Measurements from ENCODE around the gene HOXC12. TPM values are rescaled to one million over a fixed set of nuclear protein-coding genes. Genes with fewer than 3 reads are reported as not detected.

Gene HOXC12
- total RNA-seq, 2 experiments from 2014 or later = not detected

DNA sequence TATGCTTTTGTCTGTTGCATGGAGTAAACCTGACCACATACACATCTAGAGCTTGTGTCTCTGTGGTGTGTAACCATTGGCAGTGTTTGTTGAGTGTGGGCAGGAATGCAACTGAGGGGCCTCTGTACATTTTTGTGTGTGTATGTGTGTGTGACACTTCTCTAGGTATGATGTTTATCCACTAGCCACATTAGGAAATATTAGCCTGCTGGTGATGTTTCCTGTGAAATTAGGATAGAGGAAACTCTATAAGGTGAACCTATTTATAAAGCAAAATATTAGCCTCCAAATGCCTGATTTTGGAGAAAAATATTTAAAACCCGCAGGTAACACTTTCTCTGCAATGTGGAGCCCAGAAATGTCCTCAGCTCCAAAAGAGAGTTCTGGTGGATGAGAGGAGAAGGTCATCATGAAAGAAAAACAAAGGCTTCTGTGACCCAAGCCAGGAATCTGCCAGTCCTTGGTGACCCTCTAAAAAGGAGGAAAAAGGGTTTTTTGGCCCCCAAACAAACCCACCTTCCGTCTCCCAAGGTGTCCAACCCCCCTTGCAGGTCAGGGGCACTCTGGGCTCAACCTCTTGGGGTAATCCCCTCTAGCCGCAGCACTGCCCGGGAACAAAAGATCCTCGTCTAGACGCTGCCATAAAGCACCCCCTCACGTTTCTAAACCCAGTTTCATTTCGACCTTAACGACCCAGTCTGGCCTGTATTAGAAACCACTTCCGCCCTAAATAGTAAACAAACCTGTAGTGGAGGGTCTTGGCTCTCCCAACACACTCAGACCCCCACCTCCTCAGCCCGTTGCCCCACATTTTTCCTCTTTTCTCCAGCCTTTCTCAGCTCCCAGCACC, 23.1 kb downstream of the HOXC12 start:
- Mint-ChIP-seq H3K27me3 (ENCODE audit: low read depth) (peaks cover 83% of the 10 kb centered on the region), H3K9me3 (peaks cover 2% of the 10 kb centered on the region), H3K4me3 (no peak overlapping the region), H3K4me1 (ENCODE audit: low read depth) (peaks cover 20% of the 10 kb centered on the region), H3K36me3 (ENCODE audit: low read depth) (peaks cover 6% of the 10 kb centered on the region), H3K27ac (no peak overlapping the region)
- no peak for DNase-seq
- intact Hi-C loops (cut with micrococcal nuclease) = no loop called here
- CTCF ChIA-PET = interaction anchor here (0.7 kb wide), 1 partner anchor 24 kb away, joined by 4 read pairs; no protein-coding TSS in a partner anchor

DNA sequence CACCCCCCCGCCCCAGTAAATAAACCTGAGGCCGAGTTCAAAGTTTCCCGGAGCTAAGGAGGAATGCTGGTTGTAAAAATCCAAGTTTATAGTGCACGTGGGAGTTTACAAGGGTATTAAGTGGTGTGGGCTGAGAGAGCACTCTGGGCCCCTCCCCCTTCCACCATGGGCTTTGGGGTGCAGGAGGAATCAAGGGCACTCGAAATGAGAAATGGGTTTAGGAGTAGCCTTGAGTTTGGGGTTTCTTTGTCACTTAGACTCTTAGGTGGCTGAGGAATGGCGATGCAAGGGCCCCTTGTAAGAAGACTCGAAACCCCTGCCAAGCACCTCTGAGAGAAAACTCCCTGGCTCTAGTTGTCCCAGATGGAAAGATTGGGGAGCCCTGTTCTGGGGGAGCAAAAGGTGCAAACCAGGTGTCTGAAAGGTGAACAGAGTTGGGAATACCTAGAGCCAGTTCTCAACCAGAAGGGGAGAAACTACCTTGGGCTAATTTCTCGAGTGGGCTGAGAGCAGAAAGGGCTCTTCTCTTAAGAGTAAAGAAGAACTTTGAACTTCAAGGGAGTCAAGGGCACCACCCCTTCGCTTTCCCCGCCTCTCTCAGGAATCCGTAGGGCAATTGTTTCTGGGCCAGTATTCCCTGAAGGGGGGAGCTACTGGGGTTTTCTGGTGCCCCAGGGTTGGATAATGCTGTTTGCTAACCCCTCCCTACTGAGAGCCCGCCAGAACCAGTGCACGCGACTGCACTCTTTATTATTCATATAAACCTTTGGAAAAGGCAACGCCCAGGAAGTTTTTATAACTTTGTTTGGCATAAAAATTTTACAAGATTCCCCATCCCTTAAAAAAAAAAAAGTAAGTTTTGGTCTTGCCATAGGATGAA, 24.0 kb downstream of the HOXC12 start:
- DNase-seq = no peak
- intact Hi-C loops (cut with micrococcal nuclease) = no loop called here
- Mint-ChIP-seq H3K4me1 (ENCODE audit: low read depth) (peaks cover 14% of the 10 kb centered on the region), H3K27me3 (ENCODE audit: low read depth) (peaks cover 85% of the 10 kb centered on the region), H3K36me3 (ENCODE audit: low read depth) (peaks cover 1% of the 10 kb centered on the region), H3K27ac (no peak overlapping the region), H3K4me3 (no peak overlapping the region), H3K9me3 (no peaks in the 10 kb centered on the region)
- CTCF ChIA-PET = no interaction called here

DNA sequence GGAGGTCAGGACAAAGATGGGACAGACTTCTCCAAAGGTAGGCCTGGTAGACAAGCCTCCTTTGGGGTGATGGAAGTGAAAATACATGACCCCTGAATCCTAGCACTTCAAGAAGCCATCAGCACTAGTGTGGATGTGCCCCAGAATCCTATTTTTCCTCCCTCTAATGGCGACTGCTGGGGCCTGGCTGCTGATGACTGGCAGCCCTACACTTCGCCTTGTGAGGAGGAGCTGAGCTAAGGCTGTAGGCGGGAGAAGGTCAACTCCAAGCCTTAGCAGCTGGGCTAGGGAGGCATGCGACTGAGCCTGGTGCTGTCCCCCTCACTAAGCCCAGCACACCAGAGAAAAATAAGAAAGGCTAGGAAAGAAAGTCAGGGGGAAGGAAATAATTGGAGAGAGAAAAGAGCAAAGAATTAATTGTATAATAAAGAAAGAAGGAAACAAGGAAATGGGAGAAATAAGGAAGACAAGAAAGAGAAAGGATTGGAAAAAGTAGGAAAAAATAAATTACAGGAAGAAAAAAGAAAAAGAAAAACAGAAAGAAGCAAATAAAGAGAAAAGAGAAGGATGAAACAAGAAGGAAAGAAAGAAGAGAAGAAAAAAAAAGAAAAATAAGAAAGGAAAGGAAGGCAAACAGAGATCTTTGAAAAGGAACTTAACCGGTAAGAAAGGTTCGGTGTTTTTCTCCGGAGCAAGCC, 25.6 kb downstream of the HOXC12 start:
- Mint-ChIP-seq H3K4me3 (no peak overlapping the region), H3K27me3 (ENCODE audit: low read depth) (peaks cover 89% of the 10 kb centered on the region), H3K27ac (no peak overlapping the region), H3K4me1 (ENCODE audit: low read depth) (peaks cover 11% of the 10 kb centered on the region), H3K9me3 (no peaks in the 10 kb centered on the region), H3K36me3 (ENCODE audit: low read depth) (peaks cover 1% of the 10 kb centered on the region)
- DNase-seq = no peak
- intact Hi-C loops (cut with micrococcal nuclease) = no loop called here
- CTCF ChIA-PET = no interaction called here

DNA sequence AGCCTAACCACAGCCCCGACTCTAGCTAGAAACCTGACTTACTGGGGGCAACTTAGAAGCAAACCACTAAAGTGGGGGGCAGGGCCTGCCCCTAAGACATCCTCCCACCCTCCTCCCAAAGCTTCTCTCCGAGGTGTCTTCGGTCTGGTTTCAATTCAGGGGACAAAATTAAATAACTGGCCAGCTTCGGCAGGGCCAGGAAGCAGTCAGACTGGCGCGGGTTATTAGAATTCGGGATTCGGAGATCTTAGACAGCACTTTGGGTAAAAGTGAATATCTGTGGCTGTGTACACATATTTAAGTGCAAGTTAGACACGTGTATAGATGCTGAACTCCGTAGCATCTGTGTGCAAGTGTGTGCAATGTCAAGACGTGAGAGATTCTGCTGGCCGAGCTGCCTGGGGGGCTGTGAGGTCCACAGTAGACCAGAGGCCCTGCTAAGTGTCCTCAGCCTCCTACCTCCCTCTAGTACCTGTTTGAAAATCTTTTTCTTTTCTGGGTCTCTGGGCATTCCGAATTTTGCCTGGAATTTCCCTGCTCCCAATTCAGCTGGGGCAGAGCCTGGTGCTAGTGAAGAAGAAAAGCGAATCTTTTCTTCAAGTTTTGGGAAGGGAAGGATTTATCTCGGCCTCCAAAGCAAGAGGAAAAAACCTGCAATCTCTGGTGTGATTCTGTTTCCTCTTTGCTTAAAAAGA, 26.2 kb downstream of the HOXC12 start:
- no peak overlapping the region for H3K27ac Mint-ChIP-seq
- intact Hi-C loops (cut with micrococcal nuclease) = no loop called here
- H3K27me3 Mint-ChIP-seq (ENCODE audit: low read depth) = peaks cover 88% of the 10 kb centered on the region
- no peaks in the 10 kb centered on the region for H3K36me3 Mint-ChIP-seq (ENCODE audit: low read depth)
- DNase-seq = no peak
- H3K4me3 Mint-ChIP-seq = no peak overlapping the region
- H3K4me1 Mint-ChIP-seq (ENCODE audit: low read depth) = peaks cover 10% of the 10 kb centered on the region
- CTCF ChIA-PET = no interaction called here
- H3K9me3 Mint-ChIP-seq = no peaks in the 10 kb centered on the region

DNA sequence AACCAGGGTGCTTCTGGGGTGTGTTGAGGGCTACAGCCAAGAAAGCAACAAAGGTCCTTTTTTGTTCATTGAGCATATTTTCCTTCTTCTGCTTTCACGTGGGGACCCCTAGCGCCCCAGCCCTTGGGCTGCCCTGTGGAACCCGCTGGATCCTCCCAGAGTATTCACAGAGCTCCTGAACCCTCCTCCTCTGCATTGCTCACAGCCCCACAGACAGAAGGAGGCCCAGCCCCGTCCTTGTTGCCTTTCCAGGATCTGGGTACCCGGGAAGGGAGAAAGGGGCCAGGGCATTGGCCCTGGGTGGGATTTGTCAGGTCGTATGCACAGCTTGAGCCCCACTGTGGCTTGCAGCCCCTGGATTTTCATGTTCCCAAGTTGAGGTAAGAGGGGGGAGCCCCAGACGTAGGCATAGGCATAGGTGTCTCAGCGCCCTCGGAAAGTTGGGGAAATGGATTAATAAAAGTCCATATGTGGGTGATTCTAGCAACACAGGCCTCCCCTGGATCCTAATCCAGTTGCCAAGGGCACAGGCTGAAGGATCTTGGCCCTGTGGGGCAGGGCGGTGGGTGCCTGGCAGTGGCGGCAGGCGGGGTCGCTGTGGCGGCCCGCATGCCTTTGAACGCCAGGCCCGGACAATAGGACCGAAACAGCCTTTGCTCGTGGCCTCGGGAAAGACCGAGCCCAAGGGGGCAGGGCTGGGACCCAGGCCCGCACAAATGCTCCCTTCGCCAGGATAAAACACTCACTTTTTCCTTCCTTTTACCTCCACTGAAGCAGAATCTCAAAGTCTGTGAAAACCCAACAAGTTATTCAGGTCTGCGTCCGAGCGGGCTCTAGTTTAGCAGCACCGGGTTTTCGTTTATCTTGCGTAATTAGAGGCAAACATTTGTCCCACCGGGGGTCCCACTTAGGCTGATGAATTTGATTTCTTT, 27.2 kb downstream of the HOXC12 start:
- H3K27me3 Mint-ChIP-seq (ENCODE audit: low read depth) = peaks cover 90% of the 10 kb centered on the region
- intact Hi-C loops (cut with micrococcal nuclease) = no loop called here
- CTCF ChIA-PET = no interaction called here
- no peak for DNase-seq
- no peaks in the 10 kb centered on the region for H3K36me3 Mint-ChIP-seq (ENCODE audit: low read depth)
- no peaks in the 10 kb centered on the region for H3K9me3 Mint-ChIP-seq
- peaks cover 13% of the 10 kb centered on the region for H3K4me1 Mint-ChIP-seq (ENCODE audit: low read depth)
- no peak overlapping the region for H3K27ac Mint-ChIP-seq
- H3K4me3 Mint-ChIP-seq = no peak overlapping the region

DNA sequence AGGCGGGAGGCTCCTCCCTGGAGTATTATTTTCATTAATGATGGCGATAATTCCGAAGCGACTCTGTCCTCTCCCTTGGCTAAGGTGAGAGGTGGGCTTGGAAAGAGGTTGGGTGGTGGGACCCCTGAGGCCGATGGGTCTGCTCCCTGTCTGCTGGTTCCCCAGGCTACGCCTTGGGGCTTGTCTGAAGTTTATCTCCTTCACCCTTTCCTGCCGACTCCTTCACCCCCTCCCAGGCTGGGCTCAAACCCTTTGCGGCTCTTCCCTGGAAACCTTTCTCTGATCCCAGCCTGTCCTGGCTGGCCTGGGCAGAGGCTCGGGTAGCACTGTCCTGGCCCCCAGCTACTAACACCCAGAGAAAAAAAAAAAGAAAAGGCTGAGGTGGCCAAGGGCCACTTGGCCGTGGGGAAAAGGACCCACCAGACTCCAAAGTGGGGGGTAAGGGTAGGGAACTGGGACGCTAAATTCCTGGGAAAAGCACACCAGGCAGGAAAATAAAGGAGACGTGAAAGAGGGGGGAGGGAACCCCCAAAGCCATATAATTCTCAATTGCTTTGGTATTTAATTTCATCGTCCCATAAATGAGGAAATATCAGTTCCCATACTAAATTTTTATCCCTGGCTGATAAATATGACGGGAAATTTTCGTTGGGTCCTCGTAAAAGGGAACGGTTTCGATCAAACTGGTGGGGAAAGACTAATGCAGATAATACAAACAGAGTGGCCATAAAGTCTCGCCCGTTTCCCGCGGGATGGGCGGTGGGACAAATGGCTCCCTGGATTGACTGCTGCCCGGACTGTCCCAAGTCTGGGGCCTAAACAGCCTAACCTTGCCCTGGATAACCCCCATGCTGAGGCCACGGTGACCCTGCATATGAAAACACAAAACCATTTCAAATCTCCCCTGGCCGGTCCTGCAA, 28.2 kb downstream of the HOXC12 start:
- Mint-ChIP-seq H3K4me3 (no peak overlapping the region), H3K9me3 (no peaks in the 10 kb centered on the region), H3K36me3 (ENCODE audit: low read depth) (no peaks in the 10 kb centered on the region), H3K27me3 (ENCODE audit: low read depth) (peaks cover 90% of the 10 kb centered on the region), H3K4me1 (ENCODE audit: low read depth) (peaks cover 13% of the 10 kb centered on the region), H3K27ac (no peak overlapping the region)
- CTCF ChIA-PET = no interaction called here
- no peak for DNase-seq
- intact Hi-C loops (cut with micrococcal nuclease) = no loop called here

DNA sequence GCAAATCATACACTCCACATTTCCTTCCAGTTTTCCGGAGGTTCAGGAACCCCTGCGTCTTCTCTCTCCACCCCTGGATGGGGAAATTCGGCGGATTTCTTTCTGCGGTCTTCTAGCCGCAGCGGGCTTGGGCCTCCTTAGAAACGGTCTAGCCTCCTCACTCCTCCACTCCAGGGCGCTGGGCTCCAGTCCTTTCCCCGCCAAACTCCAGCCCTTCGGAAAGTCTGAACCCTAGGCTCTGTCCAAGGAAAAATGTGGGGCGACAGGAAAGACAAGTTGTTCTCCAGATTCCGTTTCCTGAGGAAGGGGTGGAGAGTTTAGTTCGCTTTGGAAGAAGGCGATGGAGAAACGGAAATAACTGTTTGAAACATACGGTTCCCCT, 28.9 kb downstream of the HOXC12 start:
- Mint-ChIP-seq H3K4me1 (ENCODE audit: low read depth) (peaks cover 14% of the 10 kb centered on the region), H3K9me3 (no peaks in the 10 kb centered on the region), H3K36me3 (ENCODE audit: low read depth) (no peaks in the 10 kb centered on the region), H3K4me3 (no peak overlapping the region), H3K27ac (no peak overlapping the region), H3K27me3 (ENCODE audit: low read depth) (peaks cover 91% of the 10 kb centered on the region)
- intact Hi-C loops (cut with micrococcal nuclease) = no loop called here
- CTCF ChIA-PET = interaction anchor here (1.9 kb wide), 1 partner anchor 48 kb away, joined by 8 read pairs; no protein-coding TSS in a partner anchor
- no peak for DNase-seq

DNA sequence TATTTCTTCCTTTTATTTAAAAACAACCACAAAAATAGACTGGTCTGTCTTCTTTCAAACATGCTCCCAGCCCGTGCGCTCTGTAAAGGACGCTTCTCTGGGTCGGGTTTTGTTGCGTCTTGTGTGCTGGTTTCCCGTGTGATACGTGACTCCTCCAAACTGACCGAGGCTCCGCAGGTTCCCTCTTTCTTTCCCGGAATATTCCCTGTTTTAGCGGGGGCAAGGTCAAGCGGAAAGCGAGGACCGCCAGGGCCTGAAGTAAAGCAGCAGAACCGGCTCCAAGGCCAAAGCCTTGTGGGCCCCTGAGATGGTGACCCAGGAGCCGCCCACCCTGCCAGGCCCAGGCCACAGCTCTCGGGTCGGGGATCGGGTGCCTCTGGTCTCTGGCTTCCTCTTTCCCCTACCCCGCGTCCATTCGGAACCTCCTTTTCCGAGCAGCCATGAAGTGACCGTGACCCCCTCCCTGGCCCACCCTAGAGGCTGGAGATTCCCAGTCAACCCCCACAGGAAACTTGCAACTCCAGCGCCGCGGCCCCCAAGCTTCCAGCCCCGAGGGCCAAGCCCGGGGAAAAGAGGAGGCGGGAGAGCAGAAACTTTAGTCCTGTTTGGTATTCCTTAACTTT, 29.4 kb downstream of the HOXC12 start:
- H3K9me3 Mint-ChIP-seq = no peaks in the 10 kb centered on the region
- peaks cover 91% of the 10 kb centered on the region for H3K27me3 Mint-ChIP-seq (ENCODE audit: low read depth)
- peaks cover 17% of the 10 kb centered on the region for H3K4me1 Mint-ChIP-seq (ENCODE audit: low read depth)
- no peak for DNase-seq
- no peaks in the 10 kb centered on the region for H3K36me3 Mint-ChIP-seq (ENCODE audit: low read depth)
- CTCF ChIA-PET = interaction anchor here (1.0 to 4.9 kb wide), 6 partner anchors 14 to 238 kb away, joined by 3 to 38 read pairs (median 4); partner anchors contain the start of gene HOXC8
- intact Hi-C loops (cut with micrococcal nuclease) = loop anchor here (1.0 to 2.0 kb wide), 3 partner anchors 48 to 225 kb away; no protein-coding TSS in a partner anchor
- H3K4me3 Mint-ChIP-seq = no peak overlapping the region
- H3K27ac Mint-ChIP-seq = no peak overlapping the region

DNA sequence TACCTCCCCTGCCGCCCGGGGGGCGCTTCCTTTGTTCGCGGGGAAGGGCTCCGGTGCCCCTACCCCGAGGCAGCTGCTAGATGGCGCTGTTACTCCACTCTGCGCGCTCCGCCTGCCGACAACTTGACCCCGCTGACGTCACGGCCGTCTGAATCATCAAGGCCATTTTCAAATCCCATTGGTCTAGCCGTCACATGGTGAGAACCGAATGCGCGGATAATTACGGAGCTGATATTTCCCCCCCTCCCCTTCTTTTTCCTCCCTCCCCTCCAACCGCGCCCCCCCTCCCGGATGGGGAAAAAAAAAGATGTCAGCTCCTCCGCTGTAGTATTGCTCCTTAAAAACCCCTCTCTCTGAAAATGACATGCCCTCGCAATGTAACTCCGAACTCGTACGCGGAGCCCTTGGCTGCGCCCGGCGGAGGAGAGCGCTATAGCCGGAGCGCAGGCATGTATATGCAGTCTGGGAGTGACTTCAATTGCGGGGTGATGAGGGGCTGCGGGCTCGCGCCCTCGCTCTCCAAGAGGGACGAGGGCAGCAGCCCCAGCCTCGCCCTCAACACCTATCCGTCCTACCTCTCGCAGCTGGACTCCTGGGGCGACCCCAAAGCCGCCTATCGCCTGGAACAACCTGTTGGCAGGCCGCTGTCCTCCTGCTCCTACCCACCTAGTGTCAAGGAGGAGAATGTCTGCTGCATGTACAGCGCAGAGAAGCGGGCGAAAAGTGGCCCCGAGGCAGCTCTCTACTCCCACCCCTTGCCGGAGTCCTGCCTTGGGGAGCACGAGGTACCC, 30.4 kb downstream of the HOXC12 start, which contains the start of gene HOXC10:
Gene HOXC10, plus strand, starts transcription at position 246 of the 791 bp plus-strand sequence. Its CDS starts 114 bp downstream, at position 360.
- DNase-seq = peak; percentile 95
- Mint-ChIP-seq H3K4me1 (ENCODE audit: low read depth) (peaks cover 28% of the 10 kb centered on the region), H3K27me3 (ENCODE audit: low read depth) (peaks cover 91% of the 10 kb centered on the region), H3K4me3 (peak within 1 kb of the TSS; percentile 38), H3K36me3 (ENCODE audit: low read depth) (no peaks in the 10 kb centered on the region), H3K9me3 (no peaks in the 10 kb centered on the region), H3K27ac (no peak within 1 kb of the TSS)
- CTCF ChIA-PET = interaction anchor here (0.5 to 4.9 kb wide), 22 partner anchors 15 to 465 kb away, joined by 3 to 38 read pairs (median 3); partner anchors contain the start of genes HOXC8 and HOXC9
- intact Hi-C loops (cut with micrococcal nuclease) = loop anchor here (1.0 to 5.0 kb wide), 10 partner anchors 11 to 297 kb away; partner anchors contain the start of genes CBX5, HNRNPA1, HOXC12 and HOXC9
